Activated T-cell treated with anti-CD3 and anti-CD28 coated beads, Interleukin-2, amount 50 U/mL, for 4 hours (primary cell): ENCODE results near the gene LRGUK. TPM values are rescaled to one million over a fixed set of nuclear protein-coding genes. Genes with fewer than 3 reads are reported as not detected.

ENCODE experiments used
- ATAC-seq, 2 donors: fragments of 200-7000 bp; cut with Tn5 transposase; one replicate each; pipeline ENCODE4 v1.10.0; 2021
- DNase-seq: peaks from one replicate; pipeline ENCODE4 v3.0.0-alpha.2; 2020
- H3K27me3 Mint-ChIP-seq: one replicate; pipeline ENCODE4 v1.8.0; 2021; ENCODE audit warnings: low read depth, mixed read lengths
- H3K36me3 Mint-ChIP-seq: one replicate; pipeline ENCODE4 v1.8.0; 2022; ENCODE audit warnings: mixed read lengths; ENCODE audit not compliant: insufficient read depth
- H3K4me1 Mint-ChIP-seq: one replicate; pipeline ENCODE4 v1.8.0; 2021; ENCODE audit warnings: low read depth, mixed read lengths
- H3K4me3 Mint-ChIP-seq: one replicate; pipeline ENCODE4 v1.8.0; 2021; ENCODE audit warnings: mild to moderate bottlenecking, moderate library complexity, mixed read lengths
- H3K9me3 Mint-ChIP-seq: one replicate; pipeline ENCODE4 v1.8.0; 2021; ENCODE audit warnings: mixed read lengths
- total RNA-seq, 3 donors: library from RNA; stranded (reverse); gene quantifications; one replicate each; pipeline ENCODE4 v1.2.1, GENCODE V29; 2021

Gene LRGUK
- total RNA-seq, 3 donors from 2014 or later = 0.05 to 0.16 TPM; not detected in 1

DNA sequence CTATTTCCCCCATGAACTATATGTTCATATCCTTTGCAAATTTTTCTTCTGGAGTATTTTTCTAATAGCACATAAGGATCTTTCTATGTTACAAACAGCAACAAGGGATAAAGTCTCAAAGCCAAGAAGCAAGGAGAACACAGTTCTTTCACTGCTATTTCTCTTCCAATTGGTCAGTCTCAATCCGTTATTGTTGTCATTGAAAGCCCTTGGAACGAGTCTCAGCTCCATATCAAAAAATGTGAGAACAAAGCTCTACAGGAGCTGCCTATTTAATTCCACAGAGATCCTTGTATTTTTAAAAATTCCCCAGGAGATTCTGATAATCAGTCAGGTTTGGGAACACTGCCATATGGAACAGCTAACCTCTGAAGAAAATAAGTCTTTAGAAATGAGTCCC is 173.8 kb downstream of the LRGUK start:
- Mint-ChIP-seq H3K9me3 (no peaks in the 10 kb centered on the region), H3K4me1 (no peaks in the 10 kb centered on the region), H3K27me3 (no peaks in the 10 kb centered on the region), H3K4me3 (no peak overlapping the region), H3K36me3 (peaks cover 50% of the 10 kb centered on the region)
- ATAC-seq (no peak), DNase-seq (no peak)

DNA sequence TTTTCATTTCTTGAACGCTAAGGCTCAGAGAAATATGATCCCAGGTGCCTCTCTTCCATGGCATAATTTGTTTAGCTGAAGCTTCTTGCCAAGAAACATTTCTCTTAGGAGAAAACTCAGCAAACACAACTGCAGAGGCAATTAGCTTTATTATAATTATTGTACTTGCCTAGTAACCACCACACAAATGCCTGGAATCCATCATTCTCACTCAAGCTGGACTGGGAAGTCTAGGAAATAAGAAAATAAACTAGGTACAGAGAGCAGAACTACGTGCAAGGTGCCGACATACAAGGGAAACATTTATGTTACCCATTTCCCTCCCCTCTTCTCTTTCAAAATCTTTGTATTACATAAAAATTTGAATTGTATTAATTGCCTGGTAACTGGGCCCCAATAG is 174.5 kb downstream of the LRGUK start:
- ATAC-seq = no peak

DNA sequence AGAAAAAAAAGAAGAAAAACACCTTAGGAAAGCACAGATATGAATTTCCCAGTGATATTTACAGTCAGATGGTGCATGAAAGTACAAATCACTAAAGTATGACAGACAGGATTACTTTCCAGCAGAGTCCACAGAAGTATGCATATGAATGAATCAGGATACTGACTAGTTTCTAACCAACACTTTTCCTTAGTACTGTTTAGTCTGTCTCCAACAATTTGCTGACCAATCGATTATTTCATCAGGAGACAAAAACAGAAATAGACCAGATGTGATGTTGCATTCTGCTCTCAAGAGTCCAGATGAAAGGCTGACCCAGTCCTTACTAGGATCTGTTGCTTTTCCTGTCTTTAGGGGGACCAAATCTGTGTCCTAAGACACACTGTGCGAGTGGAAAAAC is 175.0 kb downstream of the LRGUK start:
- ATAC-seq (no peak), DNase-seq (no peak)
- Mint-ChIP-seq H3K4me1 (no peaks in the 10 kb centered on the region), H3K27me3 (no peaks in the 10 kb centered on the region), H3K4me3 (no peak overlapping the region), H3K36me3 (peaks cover 46% of the 10 kb centered on the region), H3K9me3 (no peaks in the 10 kb centered on the region)

More for the DNA sequence above, 174.5 kb downstream of the LRGUK start:
- Mint-ChIP-seq H3K36me3 (peaks cover 46% of the 10 kb centered on the region), H3K4me1 (no peaks in the 10 kb centered on the region), H3K9me3 (no peaks in the 10 kb centered on the region), H3K27me3 (no peaks in the 10 kb centered on the region), H3K4me3 (no peak overlapping the region)
- DNase-seq = no peak

DNA sequence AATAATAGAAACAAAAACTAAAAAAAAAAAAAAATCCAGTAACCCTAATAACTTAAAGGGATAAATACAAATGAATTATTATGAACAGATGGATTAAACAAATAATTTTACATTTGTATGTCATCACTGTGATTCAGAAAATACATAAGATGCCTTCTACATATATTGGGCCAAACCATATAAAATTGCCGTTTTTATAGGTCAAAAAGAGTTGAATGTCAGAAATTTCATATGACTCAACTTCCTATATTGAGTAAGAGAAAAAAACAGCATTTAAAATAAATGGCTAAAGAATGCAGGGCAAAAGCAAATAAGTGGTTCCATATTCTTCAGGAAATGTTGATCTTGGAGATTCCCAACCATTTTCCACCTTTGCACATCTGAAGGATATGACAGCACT is 180.2 kb downstream of the LRGUK start:
- Mint-ChIP-seq H3K36me3 (peaks cover 31% of the 10 kb centered on the region), H3K27me3 (no peaks in the 10 kb centered on the region), H3K4me1 (no peaks in the 10 kb centered on the region), H3K9me3 (no peaks in the 10 kb centered on the region), H3K4me3 (no peak overlapping the region)
- ATAC-seq = no peak
- no peak for DNase-seq

DNA sequence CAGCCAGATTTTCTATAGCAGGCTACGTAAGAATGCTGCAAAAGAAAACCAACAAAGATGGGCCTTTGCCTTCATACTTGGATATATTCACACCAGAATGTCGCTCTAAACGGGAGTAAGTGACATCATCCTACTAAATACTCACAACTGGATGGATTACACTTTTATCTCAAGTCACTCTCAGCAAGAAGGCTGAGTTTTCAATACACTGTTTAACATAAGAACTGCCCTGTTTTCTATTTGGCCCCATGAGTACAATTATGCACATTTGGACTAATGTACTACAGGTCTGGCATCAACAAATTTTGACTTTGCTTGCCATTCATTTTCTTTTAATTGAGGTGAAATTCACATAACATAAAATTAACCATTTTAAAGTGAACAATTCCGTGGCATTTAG is 181.4 kb downstream of the LRGUK start:
- Mint-ChIP-seq H3K36me3 (peaks cover 25% of the 10 kb centered on the region), H3K27me3 (no peaks in the 10 kb centered on the region), H3K4me3 (no peak overlapping the region), H3K4me1 (no peaks in the 10 kb centered on the region), H3K9me3 (no peaks in the 10 kb centered on the region)
- no peak for DNase-seq
- no peak for ATAC-seq

DNA sequence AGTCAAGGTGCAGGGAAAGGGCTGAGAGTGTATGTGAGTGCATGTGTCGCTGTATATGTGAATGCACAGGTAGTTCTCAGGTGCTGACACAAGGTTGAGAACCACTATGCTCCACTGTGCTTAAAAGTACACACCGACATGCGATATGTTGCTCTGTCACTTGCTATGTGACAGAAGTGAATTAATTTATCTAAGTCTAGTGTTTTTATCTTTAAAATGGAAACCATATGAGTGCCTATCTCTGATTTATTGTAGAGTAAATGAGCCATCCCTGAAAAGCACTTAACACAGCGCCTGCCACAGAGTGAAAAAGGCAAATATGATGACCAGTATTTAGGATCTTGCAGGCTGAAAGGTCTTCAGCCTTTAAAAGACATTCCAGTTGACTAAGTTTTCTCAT is 184.7 kb downstream of the LRGUK start:
- Mint-ChIP-seq H3K9me3 (no peaks in the 10 kb centered on the region), H3K36me3 (peaks cover 10% of the 10 kb centered on the region), H3K4me3 (no peak overlapping the region), H3K27me3 (no peaks in the 10 kb centered on the region), H3K4me1 (peaks cover 9% of the 10 kb centered on the region)
- ATAC-seq (no peak), DNase-seq (no peak)

DNA sequence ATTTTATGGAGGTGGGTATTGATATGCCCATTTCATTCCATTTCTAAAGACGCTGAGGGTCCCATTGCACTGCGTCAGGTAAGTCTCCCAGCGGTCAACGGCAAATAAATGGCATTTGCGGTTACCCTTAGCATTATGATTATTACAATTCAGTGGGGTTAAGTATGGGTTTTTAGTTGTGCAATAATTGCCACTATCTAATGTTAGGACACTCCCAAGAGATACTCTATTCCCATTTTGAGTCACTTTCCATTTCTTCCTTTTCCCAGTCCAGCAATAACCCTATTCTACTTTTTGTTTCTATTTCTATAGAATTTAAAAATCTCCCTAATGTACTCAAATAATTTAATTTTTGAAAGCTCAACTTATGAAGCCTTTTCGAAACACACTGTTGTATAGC is 185.6 kb downstream of the LRGUK start:
- Mint-ChIP-seq H3K4me1 (peaks cover 14% of the 10 kb centered on the region), H3K36me3 (peaks cover 10% of the 10 kb centered on the region), H3K27me3 (no peaks in the 10 kb centered on the region), H3K4me3 (no peak overlapping the region), H3K9me3 (no peaks in the 10 kb centered on the region)
- ATAC-seq = no peak
- no peak for DNase-seq

DNA sequence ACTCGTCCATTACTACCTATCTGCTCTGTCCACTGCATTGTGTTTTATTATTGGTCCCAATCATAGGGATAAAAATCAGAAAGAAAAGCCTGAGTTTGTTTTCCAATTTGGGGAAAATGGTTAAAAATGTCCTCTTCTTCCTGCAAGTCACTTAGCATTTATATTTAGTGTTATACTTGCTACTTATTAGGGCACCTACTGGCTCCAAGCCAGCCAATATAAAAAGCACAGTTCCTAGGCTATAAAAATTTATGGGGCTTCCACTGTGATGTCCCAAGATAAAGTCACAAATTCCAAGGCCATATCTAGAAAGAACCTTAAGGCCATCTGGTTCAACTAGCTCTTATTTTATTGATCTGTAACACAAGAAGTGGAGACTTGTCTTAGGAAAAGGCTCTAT is 186.4 kb downstream of the LRGUK start:
- no peak for ATAC-seq
- peaks cover 14% of the 10 kb centered on the region for H3K4me1 Mint-ChIP-seq
- no peaks in the 10 kb centered on the region for H3K9me3 Mint-ChIP-seq
- peaks cover 5% of the 10 kb centered on the region for H3K36me3 Mint-ChIP-seq
- H3K27me3 Mint-ChIP-seq = no peaks in the 10 kb centered on the region
- no peak overlapping the region for H3K4me3 Mint-ChIP-seq
- no peak for DNase-seq

Other genes starting within 250 kb of the LRGUK start
- gene SLC35B4, start 189.6 kb downstream of the LRGUK start, total RNA-seq = 10 to 100 TPM; 21.7 to 24.9 (median 22.7) TPM